ENCODE measurements around the gene KDM1B. TPM values are rescaled to one million over a fixed set of nuclear protein-coding genes. Genes with fewer than 3 reads are reported as not detected.

The KDM1B gene
- total and polyA plus RNA-seq, 2 of the 8 experiments (the other 6 are each of a cell fraction or from before 2014, with no cell fraction given) = 3.7 to 7.5 TPM

GRCh38 chr6:18122128-18123093 is 32.8 kb upstream of the KDM1B start, which contains the start of gene NHLRC1 (continued):
- no peak for TF ChIP-seq JUN (IDR thresholded peaks at IDR 0.05; ENCODE audit: low read depth, low read length)
- peak; percentile 99 for TF ChIP-seq MAX (IDR thresholded peaks at IDR 0.05)
- TF ChIP-seq CBX8 (IDR thresholded peaks at IDR 0.05; ENCODE audit: borderline replicate concordance, low read depth, low read length) = no peak
- no peak for TF ChIP-seq SRF (IDR thresholded peaks at IDR 0.05; ENCODE audit: low read depth, low read length)
